GM18907 (cell line): Measurements from ENCODE around the gene NEDD4.
A peak's percentile ranks its signal among the peaks of the same experiment; 100 is the strongest.
"Not testable (repeated sequence)": the region's sequence is repeated elsewhere in the genome, so short reads cannot be mapped to it uniquely, and the experiment has no call there.

Source experiments
- ATAC-seq: cut with Tn5 transposase; IDR thresholded peaks from one replicate; pipeline ENCODE4 v1.9.1; 2021; ENCODE audit warnings: mild to moderate bottlenecking, moderate library complexity; ENCODE audit not compliant: unreplicated experiment

NEDD4 gene

GRCh38 chr15:55897560-55898336 lies 95.7 kb downstream of the NEDD4 start:
- no peak for ATAC-seq

DNA sequence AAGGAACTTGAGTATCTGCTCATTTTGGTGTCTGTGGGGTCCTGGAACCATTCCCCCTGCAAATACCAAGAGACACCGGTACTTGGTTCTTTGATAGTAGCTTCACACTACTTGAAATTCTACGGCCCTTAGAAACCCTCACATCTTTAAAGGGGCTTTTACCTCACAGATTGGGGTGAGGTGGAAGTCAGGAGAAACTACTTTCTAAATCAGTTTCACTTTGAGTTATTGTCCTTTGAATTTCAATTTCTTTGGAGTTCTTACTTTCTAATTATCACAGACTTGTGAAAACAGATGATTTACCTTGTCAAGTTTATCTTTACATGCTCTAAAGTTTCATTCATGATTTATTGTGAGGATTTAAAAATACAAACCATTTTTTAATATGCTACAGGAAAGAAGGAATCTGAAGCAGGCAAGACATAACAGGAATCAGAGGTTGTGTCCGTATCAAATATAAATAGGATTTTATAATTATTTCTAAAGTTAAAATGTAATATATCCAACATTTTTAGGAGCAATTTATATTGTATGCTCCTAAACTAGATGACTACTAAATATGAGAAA lies 98.9 kb downstream of the NEDD4 start:
- no peak for ATAC-seq

GRCh38 chr15:55893852-55894251 lies 99.6 kb downstream of the NEDD4 start:
- no peak for ATAC-seq

DNA sequence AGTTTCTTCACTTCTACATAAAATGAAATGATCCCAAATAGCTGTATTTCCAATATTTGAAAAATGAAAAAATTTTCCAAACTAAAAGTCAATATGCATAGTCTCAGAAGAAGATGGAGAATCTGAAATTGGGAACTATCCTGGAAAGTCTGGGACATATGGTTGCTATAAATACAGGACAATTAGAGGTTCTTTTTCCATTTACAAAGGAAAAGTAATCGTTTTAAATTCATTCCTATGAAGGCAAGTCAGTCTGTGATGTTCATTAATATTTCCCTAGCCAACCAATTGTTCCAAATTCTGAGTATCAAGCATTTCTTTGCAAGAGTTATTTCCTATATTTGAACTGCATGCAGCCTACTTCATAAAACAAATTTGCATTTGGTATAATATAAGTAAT lies 102.2 kb downstream of the NEDD4 start:
- no peak for ATAC-seq

- no peak for ATAC-seq
Measured at GRCh38 chr15:55884223-55884622, 109.2 kb downstream of the NEDD4 start.

GRCh38 chr15:55879181-55879580 lies 114.2 kb downstream of the NEDD4 start:
- no peak for ATAC-seq

DNA sequence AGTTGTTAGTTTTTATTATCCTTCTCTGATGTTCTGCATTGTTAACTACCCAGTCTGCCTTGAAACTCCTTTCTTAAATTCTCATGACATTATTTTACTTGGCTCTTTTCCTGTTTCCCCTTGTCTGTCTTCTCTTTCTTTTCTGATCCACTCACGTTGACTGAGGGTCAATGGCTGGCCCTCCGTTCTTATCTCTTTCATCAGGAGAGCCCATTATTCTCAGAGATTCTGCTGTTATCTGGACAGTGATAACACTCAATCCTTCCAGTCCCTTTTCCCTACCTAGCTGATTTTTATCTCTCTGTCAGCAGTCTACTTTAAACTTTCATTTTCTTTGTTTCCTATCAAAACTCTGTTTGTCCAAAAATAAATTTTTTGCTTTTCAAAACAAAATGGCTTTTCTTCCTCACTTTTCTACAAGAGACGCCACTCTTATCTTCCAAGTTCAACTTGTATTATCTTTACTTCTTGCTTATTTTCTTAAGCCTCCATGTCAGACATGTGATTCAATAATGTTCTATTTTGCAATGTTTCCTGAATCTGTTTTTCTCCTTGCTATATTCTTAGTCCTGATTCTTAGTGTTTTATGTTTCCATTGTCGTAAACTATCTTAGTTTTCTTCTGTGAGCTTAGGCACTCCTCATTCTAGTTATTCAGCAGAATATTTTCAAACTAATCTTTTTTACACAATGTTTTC lies 120.2 kb downstream of the NEDD4 start:
- no peak for ATAC-seq

DNA sequence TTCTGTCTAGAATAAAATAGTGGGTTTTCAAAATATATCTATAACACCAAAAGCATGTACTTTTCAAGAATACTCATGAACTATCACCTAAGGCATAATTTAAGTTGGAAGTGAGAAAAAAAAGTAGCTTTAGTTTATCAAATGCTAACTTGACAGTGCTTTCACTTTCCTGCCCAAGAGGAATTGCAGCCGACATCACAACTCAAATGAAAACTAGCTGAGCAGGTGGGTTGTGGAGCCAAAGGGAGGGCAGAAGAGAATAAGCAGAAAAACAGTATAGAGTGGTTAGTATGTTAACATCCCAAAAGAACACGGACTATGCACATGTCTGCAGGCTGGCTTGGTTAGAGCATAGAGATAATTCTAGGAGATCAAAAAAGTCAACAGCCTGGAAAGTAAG lies 120.9 kb downstream of the NEDD4 start:
- no peak for ATAC-seq

DNA sequence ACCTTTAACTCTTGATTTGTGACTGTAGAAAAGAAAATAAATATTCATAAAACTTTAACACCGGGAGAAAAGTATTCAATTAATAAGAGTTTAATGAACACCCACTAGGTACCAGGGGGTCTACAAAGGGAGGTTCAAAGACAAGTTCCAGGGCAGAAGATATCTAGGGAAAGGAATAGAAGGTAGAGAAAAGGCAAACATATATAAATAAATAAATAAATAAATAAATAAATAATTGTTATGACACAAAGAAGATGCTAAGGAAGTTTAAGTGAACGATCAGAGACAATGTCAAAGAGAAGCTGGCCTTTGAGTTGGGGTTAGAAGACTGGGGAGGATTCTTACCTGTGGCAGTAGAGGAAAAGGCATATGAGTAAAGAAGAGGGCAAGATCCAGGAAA lies 123.8 kb downstream of the NEDD4 start:
- no peak for ATAC-seq

DNA sequence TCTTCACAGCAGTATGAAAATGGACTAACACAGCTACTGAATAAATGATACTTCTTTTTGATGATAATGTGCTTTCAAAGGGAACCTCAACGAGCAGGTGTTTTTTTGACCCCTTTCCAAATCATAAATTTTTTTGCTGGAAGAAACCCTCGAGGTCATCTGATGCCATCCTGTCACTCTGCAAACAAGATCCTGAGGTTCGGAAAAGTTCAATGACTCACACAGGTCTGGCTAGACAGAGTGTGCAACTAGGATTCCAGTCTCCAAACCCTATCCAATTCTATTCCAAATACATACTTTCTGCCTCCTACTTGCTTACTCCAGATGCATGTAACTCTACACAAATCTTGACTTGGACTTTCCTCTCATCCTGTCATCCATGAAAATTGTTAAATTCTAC lies 124.7 kb downstream of the NEDD4 start:
- no peak for ATAC-seq

GRCh38 chr15:55868291-55868690 lies 125.1 kb downstream of the NEDD4 start:
- not testable (repeated sequence) for ATAC-seq

- no peak for ATAC-seq
Measured at GRCh38 chr15:55863911-55864310, 129.5 kb downstream of the NEDD4 start.

DNA sequence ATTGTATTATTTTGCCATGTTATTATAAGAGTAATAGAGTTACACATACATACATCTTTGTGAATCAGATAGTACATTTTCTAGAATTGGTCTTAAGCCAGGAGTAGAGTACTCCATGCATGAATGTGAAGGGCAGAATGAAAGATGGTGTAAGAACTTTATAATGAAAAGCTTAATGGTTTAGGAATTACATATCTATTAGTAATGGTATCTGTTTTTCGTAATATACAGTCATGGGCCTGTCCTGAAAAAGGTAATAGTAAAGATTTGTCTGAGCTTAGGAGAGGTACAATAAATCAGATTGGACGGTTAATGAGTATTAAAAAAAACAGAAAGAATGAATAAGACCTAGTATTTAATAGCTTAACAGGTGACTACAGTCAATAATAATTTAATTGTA lies 132.3 kb downstream of the NEDD4 start:
- no peak for ATAC-seq

- no peak for ATAC-seq
Measured at GRCh38 chr15:55860468-55860867, 132.9 kb downstream of the NEDD4 start.

GRCh38 chr15:55859681-55860080 lies 133.7 kb downstream of the NEDD4 start:
- ATAC-seq: no peak

DNA sequence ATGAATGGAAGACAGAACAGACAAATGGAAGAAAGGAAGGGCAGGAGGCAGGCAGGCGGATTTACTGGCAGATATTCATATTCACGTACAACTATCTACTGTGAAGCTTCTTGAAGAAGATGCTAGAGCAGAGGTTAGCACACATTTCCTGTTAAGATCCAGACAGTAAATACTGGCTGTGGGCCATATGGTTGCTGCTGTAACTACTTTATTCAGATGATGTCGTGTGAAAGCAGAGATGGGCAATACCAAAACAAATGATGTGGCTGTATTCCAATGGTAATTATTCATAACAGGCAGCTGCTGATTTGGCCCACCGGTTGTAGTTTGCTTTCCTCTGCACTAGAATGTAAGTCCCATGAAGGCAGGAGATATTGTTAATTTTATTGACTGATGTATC lies 134.8 kb downstream of the NEDD4 start:
- no peak for ATAC-seq

DNA sequence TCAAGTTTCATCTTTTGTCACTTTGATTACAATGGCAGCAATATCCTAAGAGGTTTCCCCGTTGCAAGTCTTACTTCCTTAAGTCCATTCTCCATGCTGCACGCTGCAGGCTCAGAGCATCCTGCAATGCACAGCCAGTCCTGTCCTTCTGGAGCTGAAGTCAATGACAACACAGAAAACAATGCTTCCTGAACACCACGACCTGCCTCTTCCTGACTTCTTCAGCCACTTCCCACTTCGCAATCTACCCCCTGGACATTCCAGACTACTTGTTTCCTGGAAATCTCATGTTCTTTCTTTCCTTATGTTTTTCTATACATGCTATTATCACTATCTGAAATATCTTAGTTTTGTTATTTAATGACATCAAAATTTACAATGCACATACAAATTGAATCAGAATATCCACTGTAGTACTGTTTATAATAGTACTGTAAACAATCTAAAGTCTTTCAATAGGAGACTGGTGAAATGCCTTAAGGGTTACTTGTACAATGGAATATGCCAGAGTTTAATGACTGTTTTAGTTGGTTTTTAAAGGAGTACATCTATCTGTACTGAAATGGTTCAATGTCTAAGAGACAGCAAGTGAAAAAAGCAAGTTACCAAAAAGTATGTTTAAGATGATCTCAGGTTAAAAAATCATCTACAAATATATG lies 136.8 kb downstream of the NEDD4 start:
- no peak for ATAC-seq

GRCh38 chr15:55853134-55853533 lies 140.3 kb downstream of the NEDD4 start:
- ATAC-seq: no peak

DNA sequence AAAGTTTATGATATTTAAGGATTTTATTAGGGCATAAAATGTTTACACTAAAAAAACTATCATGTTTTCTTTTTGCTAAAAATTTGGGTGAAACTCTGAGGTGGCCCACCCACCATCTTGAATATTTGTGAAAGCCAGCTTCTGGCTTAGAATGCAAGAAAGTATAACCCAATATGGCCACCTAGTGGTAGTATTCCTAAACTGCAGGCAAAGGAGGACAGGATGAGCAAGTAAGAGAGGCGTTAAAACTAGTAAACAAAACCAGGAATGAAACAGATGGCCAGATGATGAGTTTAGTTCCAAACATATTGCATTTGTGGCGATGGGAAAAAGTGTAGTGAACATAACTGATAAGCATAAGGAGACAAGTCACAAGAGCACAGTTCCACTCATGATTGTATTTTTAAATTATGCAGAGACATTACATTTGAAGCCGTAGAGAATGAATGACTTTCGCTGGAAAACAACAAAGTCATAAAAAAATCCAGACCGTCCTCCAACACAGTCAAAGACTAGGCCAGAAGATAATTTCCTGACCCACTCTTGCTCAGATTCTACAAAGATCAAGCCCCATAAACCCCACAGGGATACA lies 147.2 kb downstream of the NEDD4 start:
- ATAC-seq: peak; percentile 77

- not testable (repeated sequence) for ATAC-seq
Measured at GRCh38 chr15:55842897-55843296, 150.5 kb downstream of the NEDD4 start.

DNA sequence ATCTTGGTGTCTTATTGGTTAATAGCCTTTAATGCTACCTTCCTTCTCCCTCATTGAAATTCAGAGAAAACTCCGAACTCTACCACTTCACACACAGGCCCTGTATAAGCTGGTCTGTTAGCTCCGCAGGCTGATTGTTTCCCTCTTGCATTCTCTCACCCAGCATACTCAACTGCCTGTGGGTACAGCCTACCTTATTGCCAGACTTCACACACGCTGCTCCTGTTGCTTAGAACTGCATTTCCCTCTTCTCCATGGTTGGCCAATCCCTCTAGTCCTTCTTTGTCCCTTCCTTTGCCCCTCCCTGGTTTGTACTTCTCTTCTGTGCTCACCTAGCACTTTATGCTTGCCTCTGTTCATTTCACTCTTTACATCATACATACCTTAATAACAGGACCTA lies 157.5 kb downstream of the NEDD4 start:
- ATAC-seq: no peak
